ENCODE data around the gene GLT1D1.

DNA sequence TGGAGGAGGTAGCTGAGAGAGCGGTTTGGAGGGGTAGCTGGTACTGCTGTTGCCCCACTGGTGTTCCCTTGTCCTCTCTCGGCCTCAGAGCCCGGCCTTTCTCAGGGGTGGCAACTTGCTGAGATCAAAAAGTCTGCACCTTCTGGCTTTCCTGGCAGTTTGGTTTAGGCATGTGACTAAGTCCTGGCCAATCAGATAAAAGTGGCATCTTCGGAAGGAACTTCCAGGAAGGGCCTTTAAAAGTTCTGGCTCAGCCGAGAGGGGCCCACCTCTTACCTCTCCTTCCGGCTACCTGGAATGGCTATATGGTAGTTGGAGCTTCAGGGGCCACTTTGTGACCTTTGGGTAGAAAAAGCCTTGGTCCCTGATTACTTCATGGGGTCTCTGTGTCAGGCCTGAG is 152.6 kb downstream of the GLT1D1 start:
- TF ChIP-seq GATA2 (IDR thresholded peaks at IDR 0.05; ENCODE audit: low read depth, low read length) (no peak), GATA3 (IDR thresholded peaks at IDR 0.05; ENCODE audit: low read depth, low read length) (no peak)
